GM10847 (cell line): Measurements from ENCODE around the gene MRPL20.

Source experiments
- POLR2A ChIP-seq: IDR thresholded peaks from 2 replicates; pipeline ENCODE4 v1.6.1; 2011; ENCODE audit not compliant: insufficient read length; ENCODE audit errors: extremely low read depth

MRPL20 gene

GRCh38 chr1:1373815-1374588 lies 33.1 kb downstream of the MRPL20 start:
- TF ChIP-seq POLR2A: no peak

DNA sequence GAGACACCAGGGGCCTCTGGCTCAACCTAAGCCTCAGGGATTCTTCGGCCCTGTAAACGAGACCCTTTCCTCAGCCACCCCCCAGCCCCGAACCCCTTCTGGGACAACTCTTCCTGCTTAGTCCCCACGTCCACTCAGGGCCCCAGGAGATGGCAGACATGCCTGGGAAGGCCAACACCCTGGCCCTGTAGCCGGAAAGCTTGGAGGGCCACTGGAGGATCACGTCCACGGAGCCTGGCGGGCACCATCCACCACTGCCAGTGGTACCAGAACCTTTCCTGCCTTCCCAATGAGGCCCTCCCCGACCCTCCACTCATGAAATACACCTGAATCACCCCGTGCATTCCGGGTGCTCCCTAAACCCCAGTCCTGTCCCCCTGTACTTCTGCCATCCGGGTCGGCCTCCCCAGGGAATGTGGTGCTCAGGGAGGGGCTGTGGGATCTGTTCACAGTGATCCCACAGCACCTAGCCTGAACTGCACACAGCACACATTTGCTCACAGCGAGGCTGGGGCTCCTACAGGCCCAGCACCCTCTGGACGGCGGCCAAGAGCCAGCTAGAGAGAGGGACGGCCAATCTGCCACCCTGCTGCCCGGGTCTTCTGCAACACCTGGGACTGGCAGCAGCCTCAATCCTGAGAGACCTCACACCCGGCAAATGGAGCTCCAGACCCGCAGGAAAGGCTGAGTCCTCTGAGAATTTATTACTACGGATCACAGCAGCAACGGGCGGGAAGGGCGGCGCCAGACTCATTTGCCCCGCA lies 33.9 kb downstream of the MRPL20 start:
- TF ChIP-seq POLR2A: no peak

GRCh38 chr1:1371746-1372711 lies 35.1 kb downstream of the MRPL20 start:
- no peak for TF ChIP-seq POLR2A

DNA sequence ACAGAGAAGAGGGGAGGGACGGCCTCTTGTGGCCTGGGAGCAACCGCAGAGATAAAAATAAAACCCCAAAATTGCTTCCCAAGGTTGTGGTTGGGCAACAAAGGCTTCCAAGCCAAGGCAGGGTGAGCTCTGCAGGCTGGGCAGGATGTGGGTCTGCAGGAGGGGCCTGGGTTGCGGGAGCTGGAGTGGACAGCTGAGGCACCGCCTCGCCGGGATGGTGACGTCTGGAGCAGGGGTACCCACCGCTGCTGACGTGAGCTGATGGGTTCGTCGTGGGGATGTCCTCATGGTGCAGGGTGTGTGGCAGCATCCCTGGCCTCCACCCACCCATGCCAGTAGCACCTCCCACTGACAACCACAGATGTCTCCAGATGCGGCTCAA lies 35.7 kb downstream of the MRPL20 start:
- TF ChIP-seq POLR2A: no peak

DNA sequence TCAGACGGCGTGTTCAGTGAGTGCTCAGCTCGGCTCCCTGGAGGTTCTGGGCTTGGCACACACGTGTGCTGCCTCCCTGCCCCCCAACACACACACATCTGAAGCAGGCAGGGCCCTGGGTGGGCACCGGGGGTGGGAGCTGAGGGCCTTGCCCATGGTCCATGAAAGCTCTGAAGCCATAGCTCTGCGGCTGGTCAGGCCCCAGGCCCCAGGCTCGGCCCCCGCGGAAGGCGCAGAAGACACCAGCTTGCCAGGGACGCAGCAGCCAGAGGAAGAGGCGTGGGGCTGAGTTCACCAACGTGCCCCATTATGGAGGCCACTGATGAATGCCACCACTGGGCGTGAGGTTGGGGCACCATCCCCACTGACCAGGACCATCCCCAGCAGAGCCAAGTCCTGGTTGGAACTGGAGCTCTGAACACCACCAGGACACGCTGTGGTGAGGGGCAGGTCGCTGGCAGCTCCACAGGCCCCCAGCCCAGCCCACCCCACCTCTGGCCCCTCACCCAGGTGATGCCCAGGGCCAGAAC lies 36.3 kb downstream of the MRPL20 start:
- no peak for TF ChIP-seq POLR2A

DNA sequence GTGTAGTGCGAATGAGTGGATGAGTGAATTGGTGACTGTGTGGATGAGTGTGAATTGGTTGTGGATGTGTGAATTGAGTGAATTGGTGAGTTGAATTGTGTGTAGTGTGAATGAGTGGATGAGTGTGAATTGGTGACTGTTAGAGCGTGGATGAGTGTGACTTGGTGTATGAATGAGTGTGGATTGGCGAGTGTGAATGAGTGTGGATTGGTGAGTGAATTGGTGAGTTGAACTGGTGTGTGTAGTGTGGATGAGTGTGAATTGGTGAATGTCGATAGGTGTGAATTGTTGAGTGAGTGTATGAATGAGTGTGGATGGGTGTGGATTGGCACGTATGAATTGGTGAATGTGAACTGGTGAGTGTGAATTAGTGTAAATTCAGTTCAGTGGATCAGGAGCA lies 39.8 kb downstream of the MRPL20 start:
- no peak for TF ChIP-seq POLR2A

GRCh38 chr1:1366699-1367066 lies 40.4 kb downstream of the MRPL20 start:
- no peak for TF ChIP-seq POLR2A

DNA sequence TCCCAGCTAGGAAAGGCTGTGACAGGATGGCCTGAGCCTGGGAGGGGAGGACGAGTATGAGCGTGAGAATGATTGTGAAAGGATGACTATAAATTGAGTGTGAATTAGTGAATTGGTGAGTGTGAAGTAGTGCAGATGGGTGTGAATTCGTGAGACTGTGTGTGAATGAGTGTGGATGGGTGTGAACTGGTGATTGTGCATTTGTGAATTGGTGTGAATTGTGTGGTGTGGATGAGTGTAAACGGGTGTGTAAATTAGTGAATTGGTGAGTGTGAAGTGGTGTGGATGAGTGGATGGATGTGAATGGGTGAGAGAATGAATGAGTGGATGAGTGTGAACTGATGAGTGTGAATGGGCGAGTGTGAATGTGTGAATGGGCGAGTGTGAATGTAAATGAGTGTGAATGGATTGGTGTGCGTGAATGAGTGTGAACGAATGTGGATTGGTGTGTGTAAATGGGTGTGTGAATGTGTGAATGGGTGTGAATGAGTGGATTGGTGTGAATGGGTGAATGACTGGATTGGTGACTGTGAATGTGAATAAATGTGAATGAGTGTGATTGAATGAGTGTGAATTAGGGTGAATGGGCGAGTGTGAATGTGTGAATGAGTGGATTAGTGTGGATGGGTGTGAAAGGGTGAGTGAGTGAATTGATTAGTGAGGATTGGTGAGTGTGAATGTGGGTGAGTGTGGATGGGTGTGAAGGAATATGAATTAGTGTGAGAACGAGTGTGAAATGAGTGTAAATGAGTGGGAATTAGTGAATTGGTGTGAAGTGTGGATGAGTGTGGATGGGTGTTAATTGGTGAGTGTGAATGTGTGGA lies 41.0 kb downstream of the MRPL20 start:
- TF ChIP-seq POLR2A: no peak

GRCh38 chr1:1364266-1364665 lies 42.8 kb downstream of the MRPL20 start:
- no peak for TF ChIP-seq POLR2A

DNA sequence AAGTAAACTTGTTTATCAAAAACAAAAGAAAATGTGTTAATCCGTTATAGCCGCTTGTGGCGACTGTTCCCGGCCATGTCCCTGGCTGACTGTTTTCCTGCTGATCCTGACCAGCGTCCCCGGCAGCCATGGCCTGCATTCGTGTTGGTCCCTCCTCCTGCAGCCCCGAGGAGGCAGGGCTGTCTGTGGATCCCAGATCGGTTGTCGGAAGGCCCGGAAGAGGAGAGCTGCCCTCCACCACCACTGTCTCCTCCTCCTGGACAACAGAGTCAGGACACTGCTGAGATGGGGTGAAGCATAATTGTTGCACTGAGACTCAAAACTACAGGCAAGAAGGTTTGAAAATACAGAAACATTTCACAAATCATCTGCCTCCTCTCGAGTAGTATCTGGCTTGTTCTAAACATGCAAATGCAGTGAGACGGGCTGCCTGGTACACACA lies 45.1 kb downstream of the MRPL20 start:
- no peak for TF ChIP-seq POLR2A

- TF ChIP-seq POLR2A: no peak
Measured at GRCh38 chr1:1361233-1361981, 45.7 kb downstream of the MRPL20 start.

GRCh38 chr1:1360506-1361169 lies 46.5 kb downstream of the MRPL20 start:
- no peak for TF ChIP-seq POLR2A
